22Rv1 (cell line): ENCODE measurements around the gene CASP3.

Source experiments
- CTCF ChIP-seq: fragments of 450-650 bp; IDR thresholded peaks from 2 replicates; pipeline ENCODE4 v1.5.1; 2017; ENCODE audit warnings: mild to moderate bottlenecking
- ZFX ChIP-seq: fragments of 450-650 bp; IDR thresholded peaks from 2 replicates; pipeline ENCODE4 v1.6.1; 2017; ENCODE audit warnings: antibody characterized with exemption, borderline replicate concordance

GRCh38 chr4:184599492-184600135, 49.6 kb downstream of the CASP3 start:
- TF ChIP-seq CTCF (no peak), ZFX (no peak)
